HG02759 (cell line): ENCODE data around the gene MORN5.

Source experiments
- ATAC-seq: cut with Tn5 transposase; IDR thresholded peaks from one replicate; pipeline ENCODE4 v1.9.1; 2021; ENCODE audit warnings: mild to moderate bottlenecking, moderate library complexity; ENCODE audit not compliant: unreplicated experiment

Gene MORN5

GRCh38 chr9:122214507-122214906, 54.8 kb downstream of the MORN5 start:
- ATAC-seq, result no peak

- no peak for ATAC-seq
Observed at GRCh38 chr9:122215663-122216062, 56.0 kb downstream of the MORN5 start.

- no peak for ATAC-seq
Observed at GRCh38 chr9:122216138-122216797, 56.6 kb downstream of the MORN5 start.

- no peak for ATAC-seq
Observed at GRCh38 chr9:122216798-122217418, 57.2 kb downstream of the MORN5 start.

- no peak for ATAC-seq
Observed at GRCh38 chr9:122217640-122218039, 57.9 kb downstream of the MORN5 start.

GRCh38 chr9:122218071-122218934, 58.6 kb downstream of the MORN5 start:
- ATAC-seq, result no peak

GRCh38 chr9:122218935-122219855, 59.5 kb downstream of the MORN5 start:
- ATAC-seq, result no peak

- no peak for ATAC-seq
Observed at GRCh38 chr9:122219856-122220672, 60.4 kb downstream of the MORN5 start.

GRCh38 chr9:122220673-122221182, 61.0 kb downstream of the MORN5 start:
- no peak for ATAC-seq

- ATAC-seq, result no peak
Observed at GRCh38 chr9:122221183-122221811, 61.6 kb downstream of the MORN5 start.

- no peak for ATAC-seq
Observed at GRCh38 chr9:122222791-122223190, 63.1 kb downstream of the MORN5 start.

- ATAC-seq, result no peak
Observed at GRCh38 chr9:122223435-122223834, 63.7 kb downstream of the MORN5 start.

- ATAC-seq, result no peak
Observed at GRCh38 chr9:122225312-122226141, 65.8 kb downstream of the MORN5 start.

GRCh38 chr9:122226142-122226757, 66.5 kb downstream of the MORN5 start:
- no peak for ATAC-seq

GRCh38 chr9:122226758-122227574, 67.3 kb downstream of the MORN5 start:
- ATAC-seq, result no peak

- ATAC-seq, result no peak
Observed at GRCh38 chr9:122227575-122227900, 67.8 kb downstream of the MORN5 start.

- no peak for ATAC-seq
Observed at GRCh38 chr9:122228191-122228567, 68.5 kb downstream of the MORN5 start.
